ENCODE results near the gene LRRTM2. TPM values are rescaled to one million over a fixed set of nuclear protein-coding genes. Genes with fewer than 3 reads are reported as not detected.

The LRRTM2 gene
- total RNA-seq, 1 donor from 2014 or later = 0.54 TPM

DNA sequence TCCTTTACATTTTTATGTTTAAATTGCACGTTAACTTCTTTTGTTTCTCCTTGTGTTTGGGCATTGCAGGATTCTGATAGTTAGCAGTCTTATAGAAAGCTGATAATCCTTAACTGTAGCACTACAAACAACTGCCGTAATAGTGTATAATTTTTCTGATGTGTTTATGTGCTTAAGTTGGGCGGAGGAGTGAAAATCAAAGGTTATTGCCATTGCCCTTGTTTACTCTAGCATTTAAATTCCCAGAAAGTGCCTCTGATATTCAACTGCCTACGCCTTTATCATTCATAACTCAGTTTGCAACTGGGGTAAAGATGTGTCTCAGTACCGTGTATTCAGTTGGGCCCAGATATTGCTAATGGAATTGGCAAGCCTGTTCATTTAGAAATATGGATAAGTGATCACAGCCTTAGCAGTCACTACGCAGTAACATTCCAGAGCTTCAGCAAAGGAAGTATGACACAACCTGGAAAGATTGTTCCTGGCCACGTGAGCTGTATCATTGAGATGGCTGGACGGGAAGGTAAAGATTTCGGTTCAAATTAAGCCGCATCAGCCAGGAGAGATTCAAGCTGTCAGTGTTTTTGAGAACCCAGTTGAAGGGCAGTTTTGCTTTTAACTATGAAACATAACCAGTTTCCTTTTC is 28.1 kb upstream of the LRRTM2 start:
- TF ChIP-seq, protein P1, sequence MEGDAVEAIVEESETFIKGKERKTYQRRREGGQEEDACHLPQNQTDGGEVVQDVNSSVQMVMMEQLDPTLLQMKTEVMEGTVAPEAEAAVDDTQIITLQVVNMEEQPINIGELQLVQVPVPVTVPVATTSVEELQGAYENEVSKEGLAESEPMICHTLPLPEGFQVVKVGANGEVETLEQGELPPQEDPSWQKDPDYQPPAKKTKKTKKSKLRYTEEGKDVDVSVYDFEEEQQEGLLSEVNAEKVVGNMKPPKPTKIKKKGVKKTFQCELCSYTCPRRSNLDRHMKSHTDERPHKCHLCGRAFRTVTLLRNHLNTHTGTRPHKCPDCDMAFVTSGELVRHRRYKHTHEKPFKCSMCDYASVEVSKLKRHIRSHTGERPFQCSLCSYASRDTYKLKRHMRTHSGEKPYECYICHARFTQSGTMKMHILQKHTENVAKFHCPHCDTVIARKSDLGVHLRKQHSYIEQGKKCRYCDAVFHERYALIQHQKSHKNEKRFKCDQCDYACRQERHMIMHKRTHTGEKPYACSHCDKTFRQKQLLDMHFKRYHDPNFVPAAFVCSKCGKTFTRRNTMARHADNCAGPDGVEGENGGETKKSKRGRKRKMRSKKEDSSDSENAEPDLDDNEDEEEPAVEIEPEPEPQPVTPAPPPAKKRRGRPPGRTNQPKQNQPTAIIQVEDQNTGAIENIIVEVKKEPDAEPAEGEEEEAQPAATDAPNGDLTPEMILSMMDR (IDR thresholded peaks at IDR 0.05; ENCODE audit: insufficient read depth, low read depth, low read length) = no peak
- TF ChIP-seq EZH2 (IDR thresholded peaks at IDR 0.05; ENCODE audit: insufficient read depth, low read length) = no peak
- Mint-ChIP-seq H3K36me3 (ENCODE audit: low read depth, unreplicated experiment) (peaks cover 29% of the 10 kb centered on the region), H3K9me3 (ENCODE audit: unreplicated experiment) (no peaks in the 10 kb centered on the region), H3K4me1 (ENCODE audit: low read depth, unreplicated experiment) (peaks cover 72% of the 10 kb centered on the region), H3K27ac (ENCODE audit: unreplicated experiment) (peak overlapping the region; percentile 82), H3K4me3 (ENCODE audit: unreplicated experiment) (no peak overlapping the region), H3K27me3 (ENCODE audit: low read depth, unreplicated experiment) (no peaks in the 10 kb centered on the region)
- H3K36me3 ChIP-seq (ENCODE audit: insufficient read depth, low read length) = peaks cover 22% of the 10 kb centered on the region
- no peaks in the 10 kb centered on the region for H3K27me3 ChIP-seq (ENCODE audit: insufficient read depth, low read length)
- peak overlapping the region; percentile 68 for H3K4me2 ChIP-seq (ENCODE audit: low read length)
- H4K20me1 ChIP-seq (ENCODE audit: insufficient read depth, low read length) = peaks cover 9% of the 10 kb centered on the region
- H3K4me1 ChIP-seq (ENCODE audit: insufficient read depth, low read length) = peaks cover 52% of the 10 kb centered on the region
- no peak overlapping the region for H3K4me3 ChIP-seq (ENCODE audit: insufficient read depth, low read depth, low read length)
- peaks cover 30% of the 10 kb centered on the region for H3K79me2 ChIP-seq (ENCODE audit: insufficient read depth, low read length)
- H3K27ac ChIP-seq (ENCODE audit: low read depth, low read length) = peak overlapping the region; percentile 77
- no peak overlapping the region for H2AFZ ChIP-seq (ENCODE audit: low read depth, low read length)
- DNase-seq (ENCODE audit: low read depth) (peak; percentile 86), FAIRE-seq (no peak)
- H3K9me3 ChIP-seq (ENCODE audit: insufficient read depth, low read depth, low read length) = no peaks in the 10 kb centered on the region
- H3K9ac ChIP-seq (ENCODE audit: low read length) = peak overlapping the region; percentile 50

GRCh38 chr5:138901716-138902115 is 26.6 kb upstream of the LRRTM2 start:
- Histone ChIP-seq H3K27me3 (ENCODE audit: insufficient read depth, low read length) (no peaks in the 10 kb centered on the region), H3K9me3 (ENCODE audit: insufficient read depth, low read depth, low read length) (no peaks in the 10 kb centered on the region), H3K79me2 (ENCODE audit: insufficient read depth, low read length) (peaks cover 37% of the 10 kb centered on the region), H2AFZ (ENCODE audit: low read depth, low read length) (no peak overlapping the region), H3K36me3 (ENCODE audit: insufficient read depth, low read length) (peaks cover 22% of the 10 kb centered on the region), H4K20me1 (ENCODE audit: insufficient read depth, low read length) (peaks cover 13% of the 10 kb centered on the region), H3K4me2 (ENCODE audit: low read length) (no peak overlapping the region), H3K27ac (ENCODE audit: low read depth, low read length) (no peak overlapping the region), H3K4me1 (ENCODE audit: insufficient read depth, low read length) (peaks cover 52% of the 10 kb centered on the region), H3K4me3 (ENCODE audit: insufficient read depth, low read depth, low read length) (no peak overlapping the region), H3K9ac (ENCODE audit: low read length) (no peak overlapping the region)
- H3K36me3 Mint-ChIP-seq (ENCODE audit: low read depth, unreplicated experiment) = peaks cover 26% of the 10 kb centered on the region
- no peak for TF ChIP-seq EZH2 (IDR thresholded peaks at IDR 0.05; ENCODE audit: insufficient read depth, low read length)
- TF ChIP-seq, protein P1 (IDR thresholded peaks at IDR 0.05; ENCODE audit: insufficient read depth, low read depth, low read length) = no peak
- FAIRE-seq (no peak), DNase-seq (ENCODE audit: low read depth) (no peak)
- H3K27ac Mint-ChIP-seq (ENCODE audit: unreplicated experiment) = peak overlapping the region; percentile 82
- no peaks in the 10 kb centered on the region for H3K27me3 Mint-ChIP-seq (ENCODE audit: low read depth, unreplicated experiment)
- H3K9me3 Mint-ChIP-seq (ENCODE audit: unreplicated experiment) = no peaks in the 10 kb centered on the region
- peaks cover 70% of the 10 kb centered on the region for H3K4me1 Mint-ChIP-seq (ENCODE audit: low read depth, unreplicated experiment)
- H3K4me3 Mint-ChIP-seq (ENCODE audit: unreplicated experiment) = no peak overlapping the region

DNA sequence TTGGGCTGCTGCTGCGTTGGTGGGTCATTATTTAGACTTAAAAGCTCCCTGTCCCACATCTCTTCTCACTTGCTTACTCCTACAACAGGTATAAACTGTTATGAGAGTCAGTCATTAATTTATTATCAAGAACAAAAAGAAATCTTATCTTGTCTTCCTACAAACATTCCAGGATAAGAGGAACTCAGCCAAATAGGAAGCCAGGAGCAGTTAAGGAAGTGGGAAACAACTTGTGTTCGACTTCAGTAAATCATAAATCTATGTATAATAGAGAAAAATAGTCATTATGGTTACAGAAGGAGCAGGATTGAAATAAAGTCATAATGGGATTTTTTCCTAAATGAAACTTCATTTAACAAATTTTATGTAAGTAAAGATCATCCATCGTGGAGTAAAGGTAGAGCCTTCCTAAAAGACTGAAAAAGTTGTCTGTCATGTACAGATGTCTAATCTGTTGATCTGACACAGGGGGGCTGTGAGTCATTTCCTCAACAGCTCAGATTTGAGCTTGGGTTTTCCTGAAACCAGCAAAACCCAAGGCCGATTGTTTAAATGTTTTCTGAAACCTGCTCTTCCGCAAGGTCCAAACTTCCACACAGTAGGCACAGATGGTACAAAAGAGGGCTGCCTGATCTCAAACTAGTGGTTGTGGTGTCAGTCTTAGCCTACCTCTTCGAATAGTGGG is 25.3 kb upstream of the LRRTM2 start:
- Histone ChIP-seq H3K4me1 (ENCODE audit: insufficient read depth, low read length) (peaks cover 46% of the 10 kb centered on the region), H3K27ac (ENCODE audit: low read depth, low read length) (peak overlapping the region; percentile 58), H3K36me3 (ENCODE audit: insufficient read depth, low read length) (peaks cover 13% of the 10 kb centered on the region), H4K20me1 (ENCODE audit: insufficient read depth, low read length) (peaks cover 16% of the 10 kb centered on the region), H3K4me3 (ENCODE audit: insufficient read depth, low read depth, low read length) (no peak overlapping the region), H3K4me2 (ENCODE audit: low read length) (peak overlapping the region; percentile 65), H2AFZ (ENCODE audit: low read depth, low read length) (no peak overlapping the region), H3K79me2 (ENCODE audit: insufficient read depth, low read length) (peaks cover 42% of the 10 kb centered on the region), H3K27me3 (ENCODE audit: insufficient read depth, low read length) (no peaks in the 10 kb centered on the region), H3K9ac (ENCODE audit: low read length) (peak overlapping the region; percentile 30), H3K9me3 (ENCODE audit: insufficient read depth, low read depth, low read length) (no peaks in the 10 kb centered on the region)
- Mint-ChIP-seq H3K27me3 (ENCODE audit: low read depth, unreplicated experiment) (no peaks in the 10 kb centered on the region), H3K9me3 (ENCODE audit: unreplicated experiment) (no peaks in the 10 kb centered on the region), H3K36me3 (ENCODE audit: low read depth, unreplicated experiment) (peaks cover 26% of the 10 kb centered on the region), H3K4me1 (ENCODE audit: low read depth, unreplicated experiment) (peaks cover 57% of the 10 kb centered on the region), H3K27ac (ENCODE audit: unreplicated experiment) (peak overlapping the region; percentile 83), H3K4me3 (ENCODE audit: unreplicated experiment) (no peak overlapping the region)
- peak; percentile 29 for FAIRE-seq
- peak; percentile 62 for DNase-seq (ENCODE audit: low read depth)
- no peak for TF ChIP-seq EZH2 (IDR thresholded peaks at IDR 0.05; ENCODE audit: insufficient read depth, low read length)
- TF ChIP-seq, protein P1 (IDR thresholded peaks at IDR 0.05; ENCODE audit: insufficient read depth, low read depth, low read length) = no peak
